WI38 (cell line): ENCODE results near the gene SLMAP.

Experiments used
- H3K4me3 ChIP-seq: 2 replicates; pipeline ENCODE4 v1.5.1; 2011; ENCODE audit warnings: low read depth, mild to moderate bottlenecking, control low read depth, low read length
- TF ChIP-seq, protein P1 (sequence below): IDR thresholded peaks from 2 replicates; pipeline ENCODE4 v1.5.1; 2012; ENCODE audit warnings: low read depth, mild to moderate bottlenecking, control low read depth, low read length

Gene SLMAP

DNA sequence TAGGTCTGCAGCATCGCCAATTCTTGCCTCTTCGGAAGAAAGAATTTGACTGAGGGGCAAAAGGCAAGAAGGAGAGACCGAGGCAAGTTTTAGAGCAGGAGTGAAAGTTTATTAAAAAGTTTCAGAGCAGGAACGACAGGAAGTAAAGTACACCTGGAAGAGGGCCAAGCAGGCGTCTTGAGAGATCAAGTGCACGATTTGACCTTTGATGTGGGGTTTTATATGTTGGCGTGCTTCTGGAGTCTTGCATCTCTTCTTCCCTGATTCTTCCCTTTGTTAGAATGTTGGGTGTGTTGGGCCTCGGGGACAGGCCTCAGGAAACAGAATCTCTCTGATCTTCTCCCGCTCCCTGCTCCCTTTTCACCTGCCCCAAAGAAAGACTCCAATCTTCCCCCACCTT lies 211.5 kb downstream of the SLMAP start:
- no peak overlapping the region for H3K4me3 ChIP-seq
- TF ChIP-seq, protein P1, sequence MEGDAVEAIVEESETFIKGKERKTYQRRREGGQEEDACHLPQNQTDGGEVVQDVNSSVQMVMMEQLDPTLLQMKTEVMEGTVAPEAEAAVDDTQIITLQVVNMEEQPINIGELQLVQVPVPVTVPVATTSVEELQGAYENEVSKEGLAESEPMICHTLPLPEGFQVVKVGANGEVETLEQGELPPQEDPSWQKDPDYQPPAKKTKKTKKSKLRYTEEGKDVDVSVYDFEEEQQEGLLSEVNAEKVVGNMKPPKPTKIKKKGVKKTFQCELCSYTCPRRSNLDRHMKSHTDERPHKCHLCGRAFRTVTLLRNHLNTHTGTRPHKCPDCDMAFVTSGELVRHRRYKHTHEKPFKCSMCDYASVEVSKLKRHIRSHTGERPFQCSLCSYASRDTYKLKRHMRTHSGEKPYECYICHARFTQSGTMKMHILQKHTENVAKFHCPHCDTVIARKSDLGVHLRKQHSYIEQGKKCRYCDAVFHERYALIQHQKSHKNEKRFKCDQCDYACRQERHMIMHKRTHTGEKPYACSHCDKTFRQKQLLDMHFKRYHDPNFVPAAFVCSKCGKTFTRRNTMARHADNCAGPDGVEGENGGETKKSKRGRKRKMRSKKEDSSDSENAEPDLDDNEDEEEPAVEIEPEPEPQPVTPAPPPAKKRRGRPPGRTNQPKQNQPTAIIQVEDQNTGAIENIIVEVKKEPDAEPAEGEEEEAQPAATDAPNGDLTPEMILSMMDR, result no peak

DNA sequence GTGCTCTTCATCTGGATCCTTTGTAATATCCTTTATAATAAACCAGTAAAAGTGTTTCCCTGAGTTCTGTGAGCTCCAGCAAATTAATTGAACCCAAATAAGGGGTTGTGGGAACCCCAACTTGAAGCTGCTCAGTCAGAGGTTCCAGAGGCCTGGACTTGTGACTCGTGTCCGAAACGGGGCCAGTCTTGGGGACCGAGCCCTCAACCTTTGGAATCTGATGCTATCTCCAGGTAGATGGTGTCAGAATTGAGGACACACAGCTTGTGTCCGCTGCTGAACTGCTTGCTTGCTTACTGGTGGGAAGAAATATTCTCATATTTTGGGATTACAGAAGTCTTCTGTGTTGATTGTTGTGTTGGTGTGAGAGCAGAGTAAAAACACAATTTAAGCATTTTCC lies 212.4 kb downstream of the SLMAP start:
- TF ChIP-seq, protein P1, result no peak
- no peak overlapping the region for H3K4me3 ChIP-seq

DNA sequence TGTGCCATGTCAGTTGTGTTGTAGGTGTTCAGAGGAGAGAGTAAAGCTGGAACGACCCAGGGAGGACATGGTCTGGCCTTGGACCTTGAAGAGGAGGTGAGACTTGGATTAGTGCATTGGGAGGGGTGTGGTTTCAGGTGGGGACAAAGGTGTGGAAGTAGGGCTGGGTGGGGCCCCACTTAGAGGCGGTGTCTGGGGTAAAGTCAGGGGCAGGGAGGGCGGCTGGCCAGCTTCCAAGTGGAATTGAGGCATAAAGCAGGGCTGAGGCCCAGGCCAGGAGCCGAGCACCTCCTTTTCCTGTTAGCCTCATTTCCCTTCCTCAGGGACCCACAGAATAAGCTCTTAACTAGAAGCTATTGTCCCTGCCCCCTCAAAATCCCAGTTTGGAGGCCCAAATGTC lies 215.9 kb downstream of the SLMAP start:
- TF ChIP-seq, protein P1, result no peak
- H3K4me3 ChIP-seq, result no peak overlapping the region

DNA sequence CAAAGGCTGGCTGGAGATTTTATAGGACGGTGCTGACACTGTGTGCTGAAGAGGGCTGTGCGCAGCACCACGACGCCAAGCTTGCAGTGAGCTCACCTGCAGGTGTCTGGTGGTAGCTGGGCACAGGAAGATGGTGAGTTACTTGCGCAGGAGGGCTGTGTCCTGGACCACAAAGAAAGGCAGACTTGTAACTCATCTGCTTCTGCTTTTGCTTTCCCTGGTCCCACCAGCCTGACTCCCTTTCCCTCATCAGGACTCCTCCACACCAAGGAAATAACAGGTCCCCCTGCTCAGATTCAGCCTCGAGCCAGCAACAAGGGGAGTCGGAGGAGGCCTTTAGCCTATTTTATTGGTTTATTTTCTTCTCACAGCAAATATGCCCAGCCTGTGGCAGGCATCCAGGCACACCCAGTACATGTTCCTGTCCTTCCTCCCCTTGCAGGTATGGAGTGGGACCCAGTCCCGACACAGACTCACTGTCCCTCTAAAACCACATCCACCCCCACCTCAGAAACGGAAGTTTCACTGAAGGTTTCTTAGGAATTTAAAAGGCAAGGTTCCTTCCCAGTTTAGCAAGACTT lies 216.5 kb downstream of the SLMAP start:
- no peak overlapping the region for H3K4me3 ChIP-seq
- TF ChIP-seq, protein P1, result no peak

DNA sequence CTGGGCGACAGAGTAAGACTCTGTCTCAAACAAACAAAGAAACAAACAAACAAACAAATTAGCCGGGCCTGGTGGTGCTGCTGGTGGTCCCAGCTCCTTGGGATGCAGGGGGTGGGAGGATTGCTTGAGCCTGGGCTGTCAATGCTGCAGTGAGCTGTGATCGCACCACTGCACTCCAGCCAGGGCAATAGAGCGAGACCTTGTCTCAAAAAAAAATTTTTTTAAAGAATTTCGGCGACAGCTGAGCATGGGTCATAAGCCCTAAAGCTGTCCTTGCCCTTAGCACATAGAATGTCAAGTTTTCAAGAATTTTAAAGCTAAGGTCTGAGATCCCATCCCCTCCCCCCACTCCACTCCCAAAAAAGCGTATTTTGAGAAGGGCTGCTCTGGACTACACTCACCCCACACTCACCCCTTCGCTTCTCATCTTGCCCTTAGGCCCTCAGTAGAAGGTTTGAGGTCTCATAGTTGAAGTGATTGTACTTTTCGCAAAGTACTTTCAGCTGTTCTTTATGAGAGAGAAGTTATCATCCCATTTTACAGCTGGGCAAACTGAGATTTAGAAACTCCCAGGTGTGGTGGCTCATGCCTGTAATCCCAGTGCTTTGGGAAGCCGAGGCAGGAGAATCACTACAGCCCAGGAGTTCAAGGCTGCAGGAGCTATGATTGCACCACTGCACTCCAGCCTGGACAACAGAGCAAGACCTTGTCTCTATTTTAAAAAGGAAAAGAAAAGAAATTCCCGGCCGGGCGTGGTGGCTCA lies 217.8 kb downstream of the SLMAP start:
- TF ChIP-seq, protein P1, result no peak
- no peak overlapping the region for H3K4me3 ChIP-seq

DNA sequence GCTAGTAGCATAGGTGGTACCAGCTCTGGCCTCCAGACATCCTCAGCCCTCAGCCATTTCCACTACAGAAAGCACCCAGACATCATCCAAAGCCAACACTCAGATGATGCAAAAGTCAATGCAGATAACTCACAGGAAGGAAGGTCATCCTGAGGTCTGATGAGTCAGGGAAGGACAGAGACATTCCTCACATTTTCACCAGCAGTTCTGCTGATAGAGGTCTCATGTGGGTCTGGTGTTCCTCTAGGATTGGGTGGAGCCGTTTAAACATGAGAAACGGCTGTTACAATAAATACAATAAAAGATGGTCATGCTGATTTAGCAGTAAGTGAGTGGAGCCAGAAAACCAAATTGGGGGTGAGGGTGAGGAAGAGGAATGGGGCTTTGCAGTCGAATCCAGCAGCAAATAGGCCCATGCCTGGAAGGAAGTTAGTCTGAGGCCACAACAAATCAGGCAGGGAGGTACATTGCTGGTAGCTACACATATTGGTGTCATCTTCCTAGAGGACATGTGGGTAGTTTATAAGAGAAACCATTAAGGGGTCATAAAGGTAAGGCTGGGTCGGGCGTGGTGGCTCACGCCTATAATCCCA lies 218.8 kb downstream of the SLMAP start:
- no peak overlapping the region for H3K4me3 ChIP-seq
- TF ChIP-seq, protein P1, result no peak

DNA sequence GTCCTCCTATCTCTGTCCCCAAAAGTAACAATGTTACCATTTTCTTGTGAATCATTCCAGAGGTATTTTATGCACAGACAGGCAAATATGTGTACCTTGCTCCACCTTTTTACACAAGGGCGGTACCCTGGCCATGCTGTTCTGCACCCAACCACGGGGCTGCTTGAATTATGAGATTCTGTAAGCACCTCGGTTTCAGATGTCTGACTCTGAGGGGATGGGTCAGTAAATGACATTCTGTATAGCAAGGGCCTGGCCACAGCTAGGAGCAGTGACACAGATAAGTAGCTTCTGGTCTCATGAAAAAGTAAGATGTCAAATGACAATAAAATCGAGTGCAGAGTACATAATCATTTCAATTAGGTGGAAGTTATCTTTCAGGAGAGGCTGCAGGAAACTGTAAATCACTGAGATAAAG lies 221.7 kb downstream of the SLMAP start:
- TF ChIP-seq, protein P1, result no peak
- no peak overlapping the region for H3K4me3 ChIP-seq
